Spinal cord (tissue), 10 donors: ENCODE measurements around the gene VAPA. TPM values are rescaled to one million over a fixed set of nuclear protein-coding genes. Genes with fewer than 3 reads are reported as not detected.
"Not testable (repeated sequence)": the region's sequence is repeated elsewhere in the genome, so short reads cannot be mapped to it uniquely, and the experiment has no call there.

ENCODE experiments used
- DNase-seq, 6 donors: peaks; one replicate each; pipeline versions ENCODE4 v3.0.0 to v3.0.0-alpha.2; 2013 to 2015; ENCODE audit warnings: low spot score in 6 of 6, low read depth in 4 of 6
- H3K27ac ChIP-seq: one replicate; pipeline ENCODE4 v1.5.1; 2013; ENCODE audit warnings: low read depth, low read length, control low read depth
- H3K27me3 ChIP-seq: one replicate; pipeline ENCODE4 v1.6.1; 2013; ENCODE audit warnings: low read length; ENCODE audit not compliant: control insufficient read depth, insufficient read depth
- H3K36me3 ChIP-seq: one replicate; pipeline ENCODE4 v1.6.1; 2013; ENCODE audit warnings: low read length; ENCODE audit not compliant: control insufficient read depth, insufficient read depth
- H3K4me1 ChIP-seq: one replicate; pipeline ENCODE4 v1.6.1; 2013; ENCODE audit warnings: low read length; ENCODE audit not compliant: control insufficient read depth, insufficient read depth
- H3K4me3 ChIP-seq: one replicate; pipeline ENCODE4 v1.5.1; 2013; ENCODE audit warnings: low read depth, low read length, control low read depth
- H3K9me3 ChIP-seq: one replicate; pipeline ENCODE4 v1.6.1; 2013; ENCODE audit warnings: low read length; ENCODE audit not compliant: control insufficient read depth, insufficient read depth
- WGBS: methylation state at CpG from one replicate; pipeline ENCODE4 v1.1.5; 2013; ENCODE audit warnings: missing lambda C conversion rate; ENCODE audit not compliant: insufficient coverage; 5-methylcytosine and 5-hydroxymethylcytosine counted together
- polyA plus RNA-seq, 2 donors: library from polyadenylated mRNA; unstranded; fragments of 120-200 nt; gene quantifications; one replicate each; pipeline ENCODE4 v1.2.1, GENCODE V29; 2013; ENCODE audit not compliant: insufficient read length in 2 of 2
- total RNA-seq, 2 donors: library from RNA; depleted of rRNA in 1 of 2; stranded (reverse); fragments of 120-200 nt in 1 of 2; fragments of >200 nt in 1 of 2; gene quantifications; one replicate each; pipeline versions ENCODE4 v1.2.3 to v1.2.4, GENCODE V29; 2013 to 2014
- donor health status: healthy.

VAPA gene
- total and polyA plus RNA-seq, 4 donors: 259 to 313 (median 270) TPM

- no peaks in the 10 kb centered on the region for H3K36me3 ChIP-seq
- H3K4me1 ChIP-seq: no peaks in the 10 kb centered on the region
- H3K9me3 ChIP-seq: no peaks in the 10 kb centered on the region
- no CpG with 5 or more reads among the region's 2 CpGs for WGBS
- H3K27me3 ChIP-seq: no peaks in the 10 kb centered on the region
- H3K4me3 ChIP-seq: no peak overlapping the region
- H3K27ac ChIP-seq: no peak overlapping the region
- no peak for DNase-seq
These were observed 3.2 kb upstream of the VAPA start for GRCh38 chr18:9910661-9911060.

- DNase-seq: no peak
- Histone ChIP-seq H3K27ac (no peak overlapping the region), H3K4me3 (no peak overlapping the region), H3K4me1 (no peaks in the 10 kb centered on the region), H3K27me3 (no peaks in the 10 kb centered on the region), H3K36me3 (no peaks in the 10 kb centered on the region), H3K9me3 (no peaks in the 10 kb centered on the region)
- 83% methylated on average over 1 of the region's 5 CpGs for WGBS
These were observed 2.6 kb upstream of the VAPA start for GRCh38 chr18:9911226-9911625.

GRCh38 chr18:9912285-9912684 is 1.5 kb upstream of the VAPA start:
- DNase-seq, H3K36me3 ChIP-seq, H3K9me3 ChIP-seq, H3K4me3 ChIP-seq, H3K27me3 ChIP-seq, H3K4me1 ChIP-seq, H3K27ac ChIP-seq: not testable (repeated sequence)
- WGBS: 100% methylated on average over 1 of the region's 1 CpG

- peak overlapping the region; percentile 99 for H3K27ac ChIP-seq
- no peaks in the 10 kb centered on the region for H3K9me3 ChIP-seq
- no peaks in the 10 kb centered on the region for H3K36me3 ChIP-seq
- WGBS: 9% methylated on average over 11 of the region's 12 CpGs
- no peaks in the 10 kb centered on the region for H3K27me3 ChIP-seq
- peak overlapping the region; percentile 88 for H3K4me3 ChIP-seq
- peak in 1 of 6 donors; percentile 26 for DNase-seq
- H3K4me1 ChIP-seq: peaks cover 5% of the 10 kb centered on the region
These were observed 678 bp upstream of the VAPA start for GRCh38 chr18:9913151-9913525.

GRCh38 chr18:9914334-9914583 is 443 bp downstream of the VAPA start:
- peak overlapping the region; percentile 88 for H3K4me3 ChIP-seq
- H3K9me3 ChIP-seq: no peaks in the 10 kb centered on the region
- no peaks in the 10 kb centered on the region for H3K36me3 ChIP-seq
- peak overlapping the region; percentile 99 for H3K27ac ChIP-seq
- H3K27me3 ChIP-seq: no peaks in the 10 kb centered on the region
- peaks cover 10% of the 10 kb centered on the region for H3K4me1 ChIP-seq
- DNase-seq: peak in 2 of 6 donors; percentile 7 to 51
- WGBS: under 1% methylated on average over 35 of the region's 35 CpGs

- H3K4me1 ChIP-seq: peaks cover 10% of the 10 kb centered on the region
- WGBS: under 1% methylated on average over 77 of the region's 77 CpGs
These were observed 921 bp downstream of the VAPA start for GRCh38 chr18:9914584-9915290.

GRCh38 chr18:9915291-9916076 is 1.7 kb downstream of the VAPA start:
- Histone ChIP-seq H3K27ac (peak overlapping the region; percentile 88), H3K9me3 (no peaks in the 10 kb centered on the region), H3K4me3 (peak overlapping the region; percentile 89), H3K36me3 (no peaks in the 10 kb centered on the region), H3K27me3 (no peaks in the 10 kb centered on the region), H3K4me1 (peaks cover 13% of the 10 kb centered on the region)
- 8% methylated on average over 2 of the region's 5 CpGs for WGBS
- DNase-seq: no peak

More at GRCh38 chr18:9914584-9915290, 921 bp downstream of the VAPA start:
- peak overlapping the region; percentile 88 for H3K27ac ChIP-seq
- peak in 4 of 6 donors; percentile 19 to 72 (median 39) for DNase-seq
- H3K4me3 ChIP-seq: peak overlapping the region; percentile 89
- H3K36me3 ChIP-seq: no peaks in the 10 kb centered on the region
- no peaks in the 10 kb centered on the region for H3K9me3 ChIP-seq
- H3K27me3 ChIP-seq: no peaks in the 10 kb centered on the region

- Histone ChIP-seq H3K36me3 (no peaks in the 10 kb centered on the region), H3K4me1 (peaks cover 13% of the 10 kb centered on the region), H3K27me3 (no peaks in the 10 kb centered on the region), H3K4me3 (no peak overlapping the region), H3K9me3 (no peaks in the 10 kb centered on the region), H3K27ac (peak overlapping the region; percentile 31)
- no CpG with 5 or more reads among the region's 2 CpGs for WGBS
- DNase-seq: no peak
These were observed 2.3 kb downstream of the VAPA start for GRCh38 chr18:9916077-9916639.

- Histone ChIP-seq H3K27ac (no peak overlapping the region), H3K4me3 (no peak overlapping the region)
These were observed 3.0 kb downstream of the VAPA start for GRCh38 chr18:9916808-9917207.

More at GRCh38 chr18:9916808-9917207, 3.0 kb downstream of the VAPA start:
- Histone ChIP-seq H3K9me3 (no peaks in the 10 kb centered on the region), H3K4me1 (peaks cover 13% of the 10 kb centered on the region), H3K36me3 (no peaks in the 10 kb centered on the region), H3K27me3 (no peaks in the 10 kb centered on the region)
- no CpG with 5 or more reads among the region's 3 CpGs for WGBS
- no peak for DNase-seq
